GM12878 (cell line): ENCODE results near the gene RFX1.

Source experiments
- CTCF ChIP-seq, 3 experiments: IDR thresholded peaks in 2 of 3; conservative IDR thresholded peaks in 1 of 3; 2 replicates each; pipeline ENCODE4 v1.5.1; 2011; ENCODE audit warnings: low read depth in 3 of 3, low read length in 3 of 3, mild to moderate bottlenecking in 3 of 3, control low read depth in 2 of 3, moderate library complexity in 2 of 3, inconsistent platforms in 1 of 3, mixed read lengths in 1 of 3; ENCODE audit not compliant: control insufficient read depth in 2 of 3, insufficient read depth in 1 of 3; ENCODE audit errors: extremely low read depth in 1 of 3
- EZH2 ChIP-seq: IDR thresholded peaks from 2 replicates; pipeline ENCODE4 v1.6.1; 2012; ENCODE audit warnings: low read depth, mild to moderate bottlenecking, control low read depth, inconsistent platforms, low read length, borderline replicate concordance; ENCODE audit not compliant: control insufficient read depth
- NBN ChIP-seq: fragments of 450-650 bp; IDR thresholded peaks from 2 replicates; pipeline ENCODE4 v1.6.1; 2016
- RCOR1 ChIP-seq: conservative IDR thresholded peaks from 2 replicates; pipeline ENCODE4 v1.6.1; 2012; ENCODE audit warnings: low read depth, low read length, improper control_type of control experiment
- SPI1 ChIP-seq: IDR thresholded peaks from 2 replicates; pipeline ENCODE4 v1.6.1; 2011; ENCODE audit warnings: low read depth, mild to moderate bottlenecking, low read length, moderate library complexity, borderline replicate concordance; ENCODE audit not compliant: insufficient read depth

GRCh38 chr19:14006766-14007562 is 844 bp upstream of the RFX1 start:
- TF ChIP-seq NBN (peak; percentile 100), CTCF (IDR thresholded peaks at IDR 0.05 in 2 of 3, conservative IDR thresholded peaks at IDR 0.05 in 1 of 3; ENCODE audit: control insufficient read depth in 2 of 3, extremely low read depth in 1 of 3, insufficient read depth in 1 of 3, low read depth in 3 of 3, low read length in 3 of 3) (no peak), SPI1 (no peak), RCOR1 (peak; percentile 41; the same call in 1 of the 2 replicates), EZH2 (no peak)
